HEK293 (cell line): ENCODE data around the gene FLT3LG.

Experiments used
- CTCF ChIA-PET: fragments of 350-600 bp; formaldehyde crosslinking; extraction: SDS; loops from one replicate; lab custom pipeline; 2021; ENCODE audit warnings: antibody characterized with exemption; lab: Yijun Ruan, JAX
- POLR2A ChIA-PET: fragments of 300-600 bp; formaldehyde crosslinking; extraction: SDS; loops from one replicate; lab custom pipeline; 2020; ENCODE audit warnings: antibody characterized with exemption, inconsistent platforms; lab: Yijun Ruan, JAX
- H3K27ac ChIP-seq: fragments of 200-500 bp; sonication (Bioruptor generic); 2 replicates; pipeline ENCODE4 v1.5.1; 2014; ENCODE audit warnings: low read depth, low read length, control low read depth, inconsistent platforms; ENCODE audit errors: extremely low read depth
- H3K36me3 ChIP-seq, 2 experiments: fragments of 200-500 bp in 1 of 2; sonication (Bioruptor generic) in 1 of 2; 1 replicate in 1 of 2; 2 replicates in 1 of 2; pipeline ENCODE4 v1.5.1; 2014 to 2017; ENCODE audit warnings: inconsistent platforms in 2 of 2, low read length in 2 of 2; ENCODE audit not compliant: control insufficient read depth in 2 of 2, insufficient read depth in 1 of 2
- H3K4me1 ChIP-seq: fragments of 200-500 bp; sonication (Bioruptor generic); 2 replicates; pipeline ENCODE4 v1.5.1; 2014; ENCODE audit warnings: mild to moderate bottlenecking, low read length, inconsistent platforms; ENCODE audit not compliant: control insufficient read depth, insufficient read depth
- H3K4me3 ChIP-seq: 2 replicates; pipeline ENCODE4 v1.5.1; 2011; ENCODE audit warnings: low read depth, mild to moderate bottlenecking, control low read depth, low read length, moderate library complexity
- H3K9me3 ChIP-seq: fragments of 200-500 bp; sonication (Bioruptor generic); 2 replicates; pipeline ENCODE4 v1.5.1; 2014; ENCODE audit warnings: low read depth, low read length, inconsistent platforms; ENCODE audit not compliant: control insufficient read depth, insufficient read depth
- KLF16 ChIP-seq: fragments of 450-650 bp; formaldehyde crosslinking; IDR thresholded peaks from 2 replicates; pipeline ENCODE4 v1.5.1; 2017; ENCODE audit warnings: missing biosample characterization, missing genetic modification characterization
- KLF9 ChIP-seq: fragments of 450-650 bp; formaldehyde crosslinking; IDR thresholded peaks from 2 replicates; pipeline ENCODE4 v1.5.1; 2016; ENCODE audit warnings: missing biosample characterization, missing genetic modification characterization, low read depth
- MEIS1 ChIP-seq: sonication (generic); formaldehyde crosslinking; IDR thresholded peaks from 2 replicates; pipeline ENCODE4 v1.8.1; 2022; ENCODE audit warnings: missing genetic modification reagents, mild to moderate bottlenecking, borderline replicate concordance
- PATZ1 ChIP-seq: fragments of 450-650 bp; formaldehyde crosslinking; IDR thresholded peaks from 2 replicates; pipeline ENCODE4 v1.5.1; 2016; ENCODE audit warnings: missing biosample characterization, missing genetic modification characterization
- TCF7L2 ChIP-seq: IDR thresholded peaks from 2 replicates; pipeline ENCODE4 v1.6.1; 2011; ENCODE audit warnings: low read depth, mild to moderate bottlenecking, inconsistent platforms, low read length, moderate library complexity, borderline replicate concordance
- ZBTB1 ChIP-seq: fragments of 450-650 bp; formaldehyde crosslinking; IDR thresholded peaks from 2 replicates; pipeline ENCODE4 v1.5.1; 2016; ENCODE audit warnings: missing biosample characterization, missing genetic modification characterization
- ZBTB10 ChIP-seq: fragments of 450-650 bp; formaldehyde crosslinking; IDR thresholded peaks from 2 replicates; pipeline ENCODE4 v1.5.1; 2016; ENCODE audit warnings: missing biosample characterization, missing genetic modification characterization
- ZNF114 ChIP-seq: fragments of 450-650 bp; formaldehyde crosslinking; IDR thresholded peaks from 2 replicates; pipeline ENCODE4 v1.5.0; 2017; ENCODE audit warnings: missing biosample characterization, missing genetic modification characterization
- ZNF132 ChIP-seq: fragments of 450-650 bp; formaldehyde crosslinking; IDR thresholded peaks from 2 replicates; pipeline ENCODE4 v1.5.1; 2017; ENCODE audit warnings: missing biosample characterization, missing genetic modification characterization, borderline replicate concordance
- ZNF157 ChIP-seq: fragments of 450-650 bp; formaldehyde crosslinking; IDR thresholded peaks from 2 replicates; pipeline ENCODE4 v1.5.1; 2016; ENCODE audit warnings: missing biosample characterization, missing genetic modification characterization
- ZNF174 ChIP-seq: fragments of 450-650 bp; formaldehyde crosslinking; IDR thresholded peaks from 2 replicates; pipeline ENCODE4 v1.5.0; 2017; ENCODE audit warnings: missing biosample characterization, mild to moderate bottlenecking, missing genetic modification characterization
- ZNF311 ChIP-seq: fragments of 450-650 bp; formaldehyde crosslinking; IDR thresholded peaks from 2 replicates; pipeline ENCODE4 v1.5.1; 2017; ENCODE audit warnings: missing biosample characterization, missing genetic modification characterization, borderline replicate concordance
- ZNF335 ChIP-seq: fragments of 450-650 bp; formaldehyde crosslinking; conservative IDR thresholded peaks from 2 replicates; pipeline ENCODE4 v1.5.1; 2016; ENCODE audit warnings: missing biosample characterization, missing genetic modification characterization
- ZNF341 ChIP-seq: fragments of 450-650 bp; formaldehyde crosslinking; IDR thresholded peaks from 2 replicates; pipeline ENCODE4; 2016; ENCODE audit warnings: low read depth, missing biosample characterization, missing genetic modification characterization
- ZNF391 ChIP-seq: fragments of 450-650 bp; formaldehyde crosslinking; IDR thresholded peaks from 2 replicates; pipeline ENCODE4 v1.5.1; 2016; ENCODE audit warnings: low read depth, missing biosample characterization, missing genetic modification characterization, borderline replicate concordance
- ZNF404 ChIP-seq: fragments of 450-650 bp; formaldehyde crosslinking; IDR thresholded peaks from 2 replicates; pipeline ENCODE4 v1.5.1; 2017; ENCODE audit warnings: missing biosample characterization, missing genetic modification characterization
- ZNF416 ChIP-seq: fragments of 450-650 bp; formaldehyde crosslinking; IDR thresholded peaks from 2 replicates; pipeline ENCODE4 v1.5.1; 2016; ENCODE audit warnings: missing biosample characterization, missing genetic modification characterization
- ZNF514 ChIP-seq: fragments of 450-650 bp; formaldehyde crosslinking; IDR thresholded peaks from 2 replicates; pipeline ENCODE4 v1.5.1; 2016; ENCODE audit warnings: missing biosample characterization, missing genetic modification characterization
- ZNF544 ChIP-seq: fragments of 450-650 bp; formaldehyde crosslinking; IDR thresholded peaks from 2 replicates; pipeline ENCODE4 v1.5.0; 2017; ENCODE audit warnings: missing biosample characterization, missing genetic modification characterization
- ZNF596 ChIP-seq: fragments of 450-650 bp; IDR thresholded peaks from 2 replicates; pipeline ENCODE4 v1.5.0; 2018; ENCODE audit warnings: missing biosample characterization, mild to moderate bottlenecking, missing genetic modification characterization, moderate library complexity
- ZNF677 ChIP-seq: fragments of 450-650 bp; IDR thresholded peaks from 2 replicates; pipeline ENCODE4 v1.5.0; 2018; ENCODE audit warnings: missing biosample characterization, mild to moderate bottlenecking, missing genetic modification characterization, moderate library complexity
- ZNF692 ChIP-seq: fragments of 450-650 bp; formaldehyde crosslinking; IDR thresholded peaks from 2 replicates; pipeline ENCODE4 v1.5.1; 2016; ENCODE audit warnings: missing biosample characterization, missing genetic modification characterization
- ZNF747 ChIP-seq: fragments of 450-650 bp; formaldehyde crosslinking; IDR thresholded peaks from 2 replicates; pipeline ENCODE4 v1.5.1; 2016; ENCODE audit warnings: missing biosample characterization, missing genetic modification characterization
- ZNF785 ChIP-seq: fragments of 450-650 bp; formaldehyde crosslinking; IDR thresholded peaks from 2 replicates; pipeline ENCODE4 v1.5.1; 2016; ENCODE audit warnings: missing biosample characterization, missing genetic modification characterization
- ZNF792 ChIP-seq: fragments of 450-650 bp; formaldehyde crosslinking; IDR thresholded peaks from 2 replicates; pipeline ENCODE4 v1.5.1; 2016; ENCODE audit warnings: missing biosample characterization, missing genetic modification characterization
- ZSCAN5A ChIP-seq: fragments of 450-650 bp; formaldehyde crosslinking; IDR thresholded peaks from 2 replicates; pipeline ENCODE4 v1.5.1; 2016; ENCODE audit warnings: missing biosample characterization, missing genetic modification characterization
- TF ChIP-seq, protein P1 (sequence below): fragments of 450-650 bp; formaldehyde crosslinking; IDR thresholded peaks from 2 replicates; pipeline ENCODE4 v1.5.1; 2016; ENCODE audit warnings: missing biosample characterization, missing genetic modification characterization

The FLT3LG gene

GRCh38 chr19:49427855-49428546 lies 46.0 kb upstream of the FLT3LG start (continued):
- TF ChIP-seq ZBTB10 (tag by site-specific recombination) (no peak), ZNF174 (tag by site-specific recombination) (no peak), ZNF692 (tag by site-specific recombination) (peak; percentile 50; the same call in 1 of the 2 replicates), ZNF341 (tag by site-specific recombination) (peak; percentile 60), ZNF514 (no peak), TCF7L2 (no peak), ZNF157 (0 out of 2 replicates have a peak, but pooled peaks have one; percentile 9), KLF9 (tag by site-specific recombination) (peak; percentile 24), ZNF416 (tag by site-specific recombination) (no peak), ZNF404 (tag by site-specific recombination) (no peak), ZNF391 (tag by site-specific recombination) (no peak), ZNF335 (tag by site-specific recombination) (peak; percentile 99), ZNF311 (tag by site-specific recombination) (no peak), KLF16 (tag by site-specific recombination) (peak; percentile 21; the same call in 1 of the 2 replicates), ZNF785 (no peak), ZNF677 (tag by site-specific recombination) (peak; percentile 100), ZNF747 (tag by site-specific recombination) (no peak), ZBTB1 (tag by site-specific recombination) (no peak)
- TF ChIP-seq, protein P1, sequence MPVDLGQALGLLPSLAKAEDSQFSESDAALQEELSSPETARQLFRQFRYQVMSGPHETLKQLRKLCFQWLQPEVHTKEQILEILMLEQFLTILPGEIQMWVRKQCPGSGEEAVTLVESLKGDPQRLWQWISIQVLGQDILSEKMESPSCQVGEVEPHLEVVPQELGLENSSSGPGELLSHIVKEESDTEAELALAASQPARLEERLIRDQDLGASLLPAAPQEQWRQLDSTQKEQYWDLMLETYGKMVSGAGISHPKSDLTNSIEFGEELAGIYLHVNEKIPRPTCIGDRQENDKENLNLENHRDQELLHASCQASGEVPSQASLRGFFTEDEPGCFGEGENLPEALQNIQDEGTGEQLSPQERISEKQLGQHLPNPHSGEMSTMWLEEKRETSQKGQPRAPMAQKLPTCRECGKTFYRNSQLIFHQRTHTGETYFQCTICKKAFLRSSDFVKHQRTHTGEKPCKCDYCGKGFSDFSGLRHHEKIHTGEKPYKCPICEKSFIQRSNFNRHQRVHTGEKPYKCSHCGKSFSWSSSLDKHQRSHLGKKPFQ (tag by site-specific recombination) = no peak
- TF ChIP-seq, all 188 proteins: peak for 23

DNA sequence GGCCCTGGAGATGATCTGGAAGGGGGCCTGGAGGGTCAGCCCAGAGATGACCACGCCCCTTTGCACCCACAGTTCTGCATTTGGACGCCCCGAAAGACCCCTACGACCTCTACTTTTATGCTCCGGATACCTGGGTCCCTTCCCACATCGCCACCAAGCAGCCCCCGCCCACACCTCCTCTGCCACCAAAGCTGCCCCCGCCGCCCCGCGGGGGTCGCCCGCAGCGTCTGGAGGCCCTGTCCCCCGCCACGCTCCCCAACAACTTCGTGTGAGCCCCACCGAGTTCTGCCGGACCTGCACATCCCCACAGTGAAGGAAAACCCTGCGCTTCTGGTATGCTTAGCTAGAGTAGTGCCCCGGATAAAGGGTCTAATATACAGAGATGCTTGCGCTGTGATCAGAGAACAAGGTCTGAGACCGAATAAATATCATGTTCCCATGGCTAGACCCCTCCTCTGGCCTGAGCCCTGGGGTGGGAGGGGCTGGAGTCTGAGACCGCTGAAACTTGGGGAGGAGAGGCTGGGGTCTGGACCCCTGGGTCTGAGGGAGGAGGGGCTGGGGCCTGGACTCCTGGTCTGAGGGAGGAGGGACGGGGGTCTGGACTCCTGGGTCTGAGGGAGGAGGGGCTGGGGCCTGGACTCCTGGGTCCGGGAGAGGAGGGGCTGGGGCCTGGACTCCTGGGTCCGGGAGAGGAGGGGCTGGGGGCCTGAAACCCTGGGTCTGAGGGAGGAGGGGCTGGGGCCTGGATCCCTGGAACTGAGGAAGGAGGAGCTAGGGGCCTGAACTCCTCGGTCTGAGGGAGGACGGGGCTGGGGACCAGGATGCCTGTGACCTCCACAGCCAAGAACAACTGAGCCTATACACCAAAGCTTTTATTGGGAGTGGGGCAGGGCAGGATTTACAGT lies 45.2 kb upstream of the FLT3LG start:
- POLR2A ChIA-PET = no interaction called here
- no peak for TF ChIP-seq ZNF544
- TF ChIP-seq MEIS1 (CRISPR knock-in tag) = no peak
- TF ChIP-seq ZSCAN5A (tag by site-specific recombination) = no peak
- TF ChIP-seq TCF7L2 = no peak
- TF ChIP-seq ZNF792 (tag by site-specific recombination) = no peak
- no peak for TF ChIP-seq ZNF596 (tag by site-specific recombination)
- 0 out of 2 replicates have a peak, but pooled peaks have one; percentile 7 for TF ChIP-seq PATZ1 (tag by site-specific recombination)
- no peak for TF ChIP-seq ZNF114 (tag by site-specific recombination)
- TF ChIP-seq ZNF132 (tag by site-specific recombination) = no peak

More for the DNA sequence above, 45.2 kb upstream of the FLT3LG start:
- Histone ChIP-seq H3K27ac (no peak overlapping the region), H3K36me3 (no peaks in the 10 kb centered on the region), H3K9me3 (no peaks in the 10 kb centered on the region), H3K4me3 (no peak overlapping the region), H3K4me1 (no peaks in the 10 kb centered on the region)
- CTCF ChIA-PET = interaction anchor here (0.7 to 1.9 kb wide), 4 partner anchors 10 to 118 kb away, joined by 3 to 11 read pairs (median 5); no protein-coding TSS in a partner anchor
